Measurements from ENCODE around the gene SERPINE1.
A peak's percentile ranks its signal among the peaks of the same experiment; 100 is the strongest.
"Not testable (repeated sequence)": the region's sequence is repeated elsewhere in the genome, so short reads cannot be mapped to it uniquely, and the experiment has no call there.

Gene SERPINE1

DNA sequence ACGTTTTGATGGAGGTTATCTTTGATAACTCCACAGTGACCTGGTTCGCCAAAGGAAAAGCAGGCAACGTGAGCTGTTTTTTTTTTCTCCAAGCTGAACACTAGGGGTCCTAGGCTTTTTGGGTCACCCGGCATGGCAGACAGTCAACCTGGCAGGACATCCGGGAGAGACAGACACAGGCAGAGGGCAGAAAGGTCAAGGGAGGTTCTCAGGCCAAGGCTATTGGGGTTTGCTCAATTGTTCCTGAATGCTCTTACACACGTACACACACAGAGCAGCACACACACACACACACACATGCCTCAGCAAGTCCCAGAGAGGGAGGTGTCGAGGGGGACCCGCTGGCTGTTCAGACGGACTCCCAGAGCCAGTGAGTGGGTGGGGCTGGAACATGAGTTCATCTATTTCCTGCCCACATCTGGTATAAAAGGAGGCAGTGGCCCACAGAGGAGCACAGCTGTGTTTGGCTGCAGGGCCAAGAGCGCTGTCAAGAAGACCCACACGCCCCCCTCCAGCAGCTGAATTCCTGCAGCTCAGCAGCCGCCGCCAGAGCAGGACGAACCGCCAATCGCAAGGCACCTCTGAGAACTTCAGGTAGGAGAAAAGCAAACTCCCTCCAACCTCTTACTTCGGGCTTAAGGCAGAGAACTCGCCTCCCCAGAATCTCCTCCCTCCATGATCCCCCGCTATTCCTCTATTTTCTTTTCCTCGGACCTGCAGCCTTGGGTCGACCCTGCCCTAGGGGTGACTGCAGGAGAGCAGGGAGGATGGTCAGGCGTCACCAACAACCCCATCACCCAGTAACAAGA lies at the start of gene SERPINE1:
TSS of gene SERPINE1 (plus strand) at position 454 of the 809 bp plus-strand sequence. CDS start 1,290 bp downstream, outside the sequence.
- no peak for DNase-seq

DNA sequence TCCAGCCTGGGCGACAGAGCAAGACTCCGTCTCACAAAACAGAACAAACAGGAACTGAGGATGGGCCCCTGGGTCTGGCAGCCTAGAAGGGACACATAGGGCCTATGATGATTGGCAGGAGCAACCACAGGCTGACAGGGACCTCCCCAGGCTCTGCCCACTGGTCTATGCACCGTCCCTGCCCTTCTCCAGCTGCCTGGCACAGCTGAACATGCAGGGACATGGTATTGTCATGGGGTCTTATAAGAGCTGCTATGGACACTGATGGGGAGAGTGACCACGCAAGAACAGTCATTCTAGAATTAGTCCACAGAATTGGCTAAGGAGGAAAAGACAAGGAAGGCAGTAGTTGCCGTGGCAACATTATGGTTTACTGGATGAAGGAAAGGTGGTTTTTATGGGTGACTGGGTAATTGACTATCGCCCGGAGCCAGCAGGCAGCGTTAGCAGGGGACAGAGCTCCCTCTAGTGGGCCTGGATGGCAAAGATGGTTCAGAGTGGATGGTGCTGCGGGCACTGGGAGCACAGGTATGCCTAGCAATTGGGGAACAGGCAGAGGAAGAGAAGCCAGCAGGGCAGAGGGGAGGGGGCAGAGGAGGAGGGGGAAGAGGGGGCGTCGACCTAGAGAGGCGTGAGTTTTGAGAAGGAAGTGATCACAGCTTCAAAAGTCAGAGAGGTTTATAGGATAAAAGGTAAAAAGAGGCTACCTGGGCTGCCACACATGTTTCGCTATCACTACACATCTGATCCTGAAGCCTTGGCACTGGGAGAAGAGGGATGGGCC lies 49.4 kb upstream of the SERPINE1 start:
- peak; percentile 76 to 81 for DNase-seq

DNA sequence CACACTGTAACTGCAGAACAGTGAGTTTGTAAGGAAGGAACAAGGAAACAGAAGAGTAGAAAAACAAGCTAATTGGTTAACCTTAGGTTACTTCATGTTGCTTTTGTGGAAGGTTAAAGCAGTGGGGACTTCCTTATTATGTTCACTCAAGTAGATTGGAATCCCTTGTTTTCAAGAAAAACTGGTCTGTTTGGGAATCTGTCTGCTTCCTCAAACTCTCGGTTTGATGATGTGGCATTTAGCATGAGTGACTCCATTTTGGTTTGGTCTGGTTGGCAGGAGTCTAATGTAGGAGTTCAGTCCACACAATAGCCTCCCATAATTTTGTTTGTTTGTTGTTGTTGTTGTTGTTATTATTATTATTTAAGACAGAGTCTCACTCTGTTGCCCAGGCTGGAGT lies 45.5 kb upstream of the SERPINE1 start:
- DNase-seq: no peak

DNA sequence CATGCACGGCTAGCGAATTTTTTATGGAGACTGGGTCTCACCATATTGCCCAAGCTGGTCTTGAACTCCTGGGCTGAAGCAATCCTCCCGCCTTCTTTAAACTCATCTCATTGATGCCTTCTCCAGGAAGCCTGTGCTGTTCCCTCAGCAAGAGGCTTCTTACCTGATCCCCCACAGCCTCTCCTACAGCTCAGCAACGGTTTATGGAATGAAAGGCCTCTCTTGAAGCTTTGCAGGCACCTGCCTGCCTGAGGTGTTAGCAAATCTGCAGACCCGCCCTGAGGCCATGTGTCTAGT lies 42.1 kb upstream of the SERPINE1 start:
- DNase-seq: peak; percentile 69 to 83

DNA sequence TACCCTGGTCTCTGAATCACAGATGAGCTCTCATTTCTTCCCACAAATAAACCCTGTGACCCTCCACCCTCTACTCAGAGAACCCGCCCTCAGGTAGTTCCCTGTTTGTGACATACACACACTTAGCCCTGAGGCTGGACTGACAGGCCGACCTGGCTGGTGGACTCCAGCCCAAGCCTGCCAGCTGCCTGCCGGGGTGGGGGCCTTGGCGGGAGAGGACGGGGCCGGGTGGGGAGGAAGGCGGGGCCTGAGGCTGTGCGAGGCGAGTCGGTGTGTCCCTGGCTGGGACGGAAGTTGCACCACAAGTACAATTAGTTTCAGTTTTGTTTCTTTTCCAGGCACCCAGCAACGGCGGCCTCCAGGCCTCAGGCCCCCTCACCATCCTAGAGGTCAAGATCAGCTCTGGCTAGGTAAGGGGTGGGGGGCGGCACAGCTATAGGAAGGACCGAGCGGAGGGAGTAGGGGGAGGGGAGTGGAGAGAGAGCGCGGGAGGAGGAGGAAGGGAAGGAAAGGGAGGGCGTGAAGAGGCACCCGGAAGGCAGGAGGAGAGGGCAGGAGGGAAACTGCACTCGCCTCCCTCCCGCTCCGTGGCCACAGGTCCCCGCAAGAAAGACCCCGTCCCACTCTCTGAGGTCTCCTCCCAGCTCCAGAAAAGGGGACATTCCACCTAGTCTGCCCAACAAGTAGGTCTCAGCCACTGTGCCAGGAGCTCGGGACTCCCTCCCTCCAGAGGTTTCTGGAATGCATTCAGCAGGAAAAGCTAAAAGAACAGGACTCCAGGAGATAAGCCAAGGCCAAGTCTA lies 41.5 kb upstream of the SERPINE1 start, which contains the start of gene TRIM56:
TSS of gene TRIM56 (plus strand) at position 320 of the 803 bp plus-strand sequence. CDS start 1,832 bp downstream, outside the sequence.
- peak; percentile 70 to 83 for DNase-seq

DNA sequence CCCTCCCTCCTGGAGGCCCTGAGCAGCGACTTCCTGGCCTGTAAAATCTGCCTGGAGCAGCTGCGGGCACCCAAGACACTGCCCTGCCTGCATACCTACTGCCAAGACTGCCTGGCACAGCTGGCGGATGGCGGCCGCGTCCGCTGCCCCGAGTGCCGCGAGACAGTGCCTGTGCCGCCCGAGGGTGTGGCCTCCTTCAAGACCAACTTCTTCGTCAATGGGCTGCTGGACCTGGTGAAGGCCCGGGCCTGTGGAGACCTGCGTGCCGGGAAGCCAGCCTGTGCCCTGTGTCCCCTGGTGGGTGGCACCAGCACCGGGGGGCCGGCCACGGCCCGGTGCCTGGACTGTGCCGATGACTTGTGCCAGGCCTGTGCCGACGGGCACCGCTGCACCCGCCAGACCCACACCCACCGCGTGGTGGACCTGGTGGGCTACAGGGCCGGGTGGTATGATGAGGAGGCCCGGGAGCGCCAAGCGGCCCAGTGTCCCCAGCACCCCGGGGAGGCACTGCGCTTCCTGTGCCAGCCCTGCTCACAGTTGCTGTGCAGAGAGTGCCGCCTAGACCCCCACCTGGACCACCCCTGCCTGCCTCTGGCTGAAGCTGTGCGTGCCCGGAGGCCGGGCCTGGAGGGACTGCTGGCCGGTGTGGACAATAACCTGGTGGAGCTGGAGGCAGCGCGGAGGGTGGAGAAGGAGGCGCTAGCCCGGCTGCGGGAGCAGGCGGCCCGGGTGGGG lies 39.4 kb upstream of the SERPINE1 start:
- no peak for DNase-seq

DNA sequence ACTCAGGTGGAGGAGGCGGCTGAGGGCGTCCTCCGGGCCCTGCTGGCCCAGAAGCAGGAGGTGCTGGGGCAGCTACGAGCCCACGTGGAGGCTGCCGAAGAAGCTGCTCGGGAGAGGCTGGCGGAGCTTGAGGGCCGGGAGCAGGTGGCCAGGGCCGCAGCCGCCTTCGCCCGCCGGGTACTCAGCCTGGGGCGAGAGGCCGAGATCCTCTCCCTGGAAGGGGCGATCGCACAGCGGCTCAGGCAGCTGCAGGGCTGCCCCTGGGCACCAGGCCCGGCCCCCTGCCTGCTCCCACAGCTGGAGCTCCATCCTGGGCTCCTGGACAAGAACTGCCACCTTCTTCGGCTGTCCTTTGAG lies 38.9 kb upstream of the SERPINE1 start:
- DNase-seq: no peak

DNA sequence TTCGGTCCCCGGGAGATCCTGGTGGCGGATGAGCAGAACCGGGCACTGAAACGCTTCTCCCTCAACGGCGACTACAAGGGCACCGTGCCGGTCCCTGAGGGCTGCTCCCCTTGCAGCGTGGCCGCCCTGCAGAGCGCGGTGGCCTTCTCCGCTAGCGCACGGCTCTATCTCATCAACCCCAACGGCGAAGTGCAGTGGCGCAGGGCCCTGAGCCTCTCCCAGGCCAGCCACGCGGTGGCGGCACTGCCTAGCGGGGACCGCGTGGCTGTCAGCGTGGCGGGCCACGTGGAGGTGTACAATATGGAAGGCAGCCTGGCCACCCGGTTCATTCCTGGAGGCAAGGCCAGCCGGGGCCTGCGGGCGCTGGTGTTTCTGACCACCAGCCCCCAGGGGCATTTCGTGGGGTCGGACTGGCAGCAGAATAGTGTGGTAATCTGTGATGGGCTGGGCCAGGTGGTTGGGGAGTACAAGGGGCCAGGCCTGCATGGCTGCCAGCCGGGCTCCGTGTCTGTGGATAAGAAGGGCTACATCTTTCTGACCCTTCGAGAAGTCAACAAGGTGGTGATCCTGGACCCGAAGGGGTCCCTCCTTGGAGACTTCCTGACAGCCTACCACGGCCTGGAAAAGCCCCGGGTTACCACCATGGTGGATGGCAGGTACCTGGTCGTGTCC lies 37.9 kb upstream of the SERPINE1 start:
- DNase-seq: no peak

DNA sequence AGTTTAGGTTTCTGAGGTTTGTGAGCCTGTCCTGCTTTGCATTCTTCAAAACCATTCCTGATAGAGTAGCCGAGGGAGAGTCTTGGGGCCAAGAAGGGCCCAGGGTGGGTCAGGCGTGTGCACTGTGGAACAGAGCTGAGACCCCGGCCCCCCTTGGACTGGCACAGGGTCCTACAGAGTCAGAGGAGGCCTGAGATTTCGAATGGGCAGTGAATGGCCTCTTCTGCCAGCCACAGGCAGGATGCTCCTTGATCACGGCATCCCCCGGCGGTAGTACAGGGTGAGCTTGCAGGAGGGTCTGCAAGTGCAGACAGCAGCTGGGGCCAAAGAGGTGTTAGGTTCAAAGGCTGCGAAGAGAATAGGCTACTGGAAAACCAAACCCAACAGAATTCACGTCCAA lies 37.0 kb upstream of the SERPINE1 start:
- DNase-seq: no peak

DNA sequence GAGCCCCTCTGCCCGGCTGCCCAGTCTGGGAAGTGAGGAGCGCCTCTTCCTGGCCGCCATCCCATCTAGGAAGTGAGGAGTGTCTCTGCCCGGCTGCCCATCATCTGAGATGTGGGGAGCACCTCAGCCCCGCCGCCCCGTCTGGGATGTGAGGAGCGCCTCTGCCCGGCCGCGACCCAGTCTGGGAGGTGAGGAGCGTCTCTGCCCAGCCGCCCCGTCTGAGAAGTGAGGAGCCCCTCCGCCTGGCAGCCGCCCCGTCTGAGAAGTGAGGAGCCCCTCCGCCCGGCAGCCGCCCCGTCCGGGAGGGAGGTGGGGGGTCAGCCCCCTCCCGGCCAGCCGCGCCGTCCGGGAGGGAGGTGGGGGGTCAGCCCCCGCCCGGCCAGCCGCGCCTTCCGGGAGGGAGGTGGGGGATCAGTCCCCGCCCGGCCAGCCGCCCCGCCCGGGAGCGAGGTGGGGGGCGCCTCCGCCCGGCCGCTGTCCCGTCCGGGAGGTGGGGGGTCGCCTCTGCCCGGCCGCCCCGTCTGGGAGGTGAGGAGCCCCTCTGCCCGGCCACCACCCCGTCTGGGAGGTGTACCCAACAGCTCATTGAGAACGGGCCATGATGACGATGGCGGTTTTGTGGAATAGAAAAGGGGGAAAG lies 34.5 kb upstream of the SERPINE1 start:
- DNase-seq: not testable (repeated sequence)

DNA sequence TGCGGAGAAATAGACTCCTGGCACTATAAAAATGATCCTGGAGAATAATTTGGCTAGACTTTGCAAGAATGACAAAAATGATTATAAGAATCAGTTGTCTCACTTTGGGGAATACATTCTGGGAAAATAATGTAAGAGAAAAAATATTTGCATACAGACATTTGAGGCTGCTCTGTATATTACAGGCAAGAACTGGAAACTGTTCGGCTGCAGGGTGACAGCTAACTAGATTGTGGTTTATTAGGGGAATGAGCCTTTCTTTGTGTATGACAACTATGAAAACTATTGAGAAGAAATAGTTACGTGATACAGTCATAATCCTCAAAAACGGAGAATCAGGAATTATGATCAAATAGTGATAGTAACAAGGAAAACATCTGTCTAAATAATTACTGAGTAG lies 33.0 kb upstream of the SERPINE1 start:
- no peak for DNase-seq

DNA sequence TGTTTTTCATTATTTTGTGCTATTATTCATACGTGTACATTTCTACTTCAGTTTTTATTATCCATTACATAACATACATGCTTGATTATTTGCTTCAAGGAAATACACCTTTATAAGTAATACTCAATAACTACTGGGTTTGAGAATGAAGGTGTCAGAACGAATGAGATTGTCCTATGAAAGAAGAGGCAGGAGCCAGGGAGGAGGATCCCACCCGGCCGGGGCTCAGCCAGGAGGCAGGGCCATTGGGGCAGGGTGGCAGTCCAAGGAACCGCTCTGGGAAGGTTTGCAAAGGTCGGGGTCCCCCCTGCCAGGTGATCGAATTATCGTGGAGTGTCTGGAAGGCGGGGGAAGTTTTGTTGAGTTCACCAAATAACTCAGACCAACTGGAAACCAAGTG lies 32.5 kb upstream of the SERPINE1 start:
- no peak for DNase-seq

DNA sequence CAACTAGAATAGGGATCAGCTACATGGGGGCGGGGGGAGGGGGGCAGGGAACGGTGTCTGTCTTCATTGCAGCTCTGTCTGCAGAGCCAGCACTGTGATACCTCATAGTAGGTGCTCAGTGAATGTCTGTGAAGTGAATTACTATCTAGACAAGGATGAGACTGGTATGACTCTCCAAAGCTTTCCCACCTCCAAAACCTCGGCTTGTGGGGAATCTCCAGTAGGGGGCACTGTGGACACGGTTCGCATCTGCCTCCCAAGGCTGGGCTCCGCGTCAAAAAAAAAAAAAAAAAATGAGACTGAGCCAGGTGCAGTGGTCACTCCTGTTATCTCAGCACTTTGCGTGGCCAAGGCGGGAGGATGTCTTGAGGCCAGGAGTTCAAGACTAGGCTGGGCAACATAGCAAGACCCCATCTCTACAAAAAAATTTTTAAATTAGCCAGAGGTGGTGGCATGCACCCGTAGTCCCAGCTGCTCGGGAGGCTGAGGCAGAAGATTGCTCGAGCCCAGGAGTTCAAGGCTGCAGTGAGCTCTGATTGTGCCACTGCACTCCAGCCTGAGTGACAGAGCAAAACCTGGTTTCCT lies 32.0 kb upstream of the SERPINE1 start:
- DNase-seq: peak in 1 of 2 experiments; percentile 9

DNA sequence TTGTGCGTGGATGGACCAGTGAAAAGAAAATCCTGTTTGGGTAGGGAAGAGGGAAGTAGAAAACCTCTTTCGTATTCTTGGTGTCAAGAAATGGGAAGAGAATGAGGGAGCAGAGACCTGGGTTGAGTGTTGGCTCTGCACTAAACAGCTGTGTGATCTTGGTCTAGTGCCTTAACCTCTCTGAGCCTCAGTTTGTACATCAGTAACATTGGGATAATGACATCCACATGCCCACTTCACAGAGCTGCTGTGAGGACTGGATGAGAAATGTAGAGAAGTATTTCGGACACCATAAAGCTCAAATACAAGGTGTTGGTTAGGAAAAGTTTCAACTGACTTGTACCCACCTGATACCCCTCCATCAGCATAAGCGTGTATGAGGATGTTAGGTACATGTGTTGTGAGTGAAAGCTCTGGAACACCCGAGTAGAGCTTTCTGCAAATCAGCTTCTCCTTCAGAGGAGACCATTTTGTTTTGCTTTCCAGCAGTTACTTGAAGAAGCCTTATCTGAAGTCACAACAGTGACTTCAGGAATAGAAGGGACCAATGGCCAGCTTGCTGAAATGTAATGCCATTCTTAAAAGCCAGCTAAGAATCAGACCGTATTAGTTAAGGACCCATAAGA lies 30.5 kb upstream of the SERPINE1 start:
- no peak for DNase-seq

DNA sequence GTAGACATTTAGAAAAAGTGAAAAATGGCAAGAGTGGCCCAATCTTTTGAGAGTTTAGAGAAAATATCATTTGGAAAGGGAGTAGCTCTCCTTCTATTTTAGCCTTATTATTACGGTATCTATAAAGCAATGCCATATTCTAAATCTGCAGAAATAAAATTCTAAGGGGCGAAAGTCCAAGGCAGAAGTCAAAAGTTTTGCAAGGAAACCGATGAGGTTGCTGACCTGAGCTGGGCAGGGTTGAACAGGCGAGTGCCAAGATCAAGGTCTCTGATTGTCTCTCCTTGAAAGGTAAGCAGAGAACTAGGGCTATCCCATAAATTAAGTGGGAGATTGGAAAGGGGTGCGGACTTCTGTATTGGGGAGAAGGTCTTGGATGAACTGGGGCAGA lies 30.0 kb upstream of the SERPINE1 start:
- no peak for DNase-seq

DNA sequence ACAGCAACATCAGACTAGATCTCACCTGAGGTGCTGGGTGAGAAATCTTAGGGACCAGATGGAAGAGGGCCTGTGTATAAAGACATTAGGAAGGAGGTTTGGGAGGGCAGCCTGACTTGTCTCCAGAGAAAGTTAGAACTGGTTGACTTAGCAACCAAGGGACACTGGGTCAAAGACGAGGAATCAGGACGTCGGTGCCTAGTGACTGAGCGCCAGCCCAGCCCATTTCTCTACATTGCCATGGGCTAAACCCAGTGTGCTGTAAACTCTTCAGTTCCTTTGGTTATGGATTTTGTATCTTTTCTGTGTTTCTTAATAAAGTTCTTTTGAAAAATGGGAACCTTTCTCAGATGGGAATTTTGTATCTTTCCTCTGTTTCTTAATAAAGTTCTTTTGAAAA lies 29.3 kb upstream of the SERPINE1 start:
- no peak for DNase-seq

DNA sequence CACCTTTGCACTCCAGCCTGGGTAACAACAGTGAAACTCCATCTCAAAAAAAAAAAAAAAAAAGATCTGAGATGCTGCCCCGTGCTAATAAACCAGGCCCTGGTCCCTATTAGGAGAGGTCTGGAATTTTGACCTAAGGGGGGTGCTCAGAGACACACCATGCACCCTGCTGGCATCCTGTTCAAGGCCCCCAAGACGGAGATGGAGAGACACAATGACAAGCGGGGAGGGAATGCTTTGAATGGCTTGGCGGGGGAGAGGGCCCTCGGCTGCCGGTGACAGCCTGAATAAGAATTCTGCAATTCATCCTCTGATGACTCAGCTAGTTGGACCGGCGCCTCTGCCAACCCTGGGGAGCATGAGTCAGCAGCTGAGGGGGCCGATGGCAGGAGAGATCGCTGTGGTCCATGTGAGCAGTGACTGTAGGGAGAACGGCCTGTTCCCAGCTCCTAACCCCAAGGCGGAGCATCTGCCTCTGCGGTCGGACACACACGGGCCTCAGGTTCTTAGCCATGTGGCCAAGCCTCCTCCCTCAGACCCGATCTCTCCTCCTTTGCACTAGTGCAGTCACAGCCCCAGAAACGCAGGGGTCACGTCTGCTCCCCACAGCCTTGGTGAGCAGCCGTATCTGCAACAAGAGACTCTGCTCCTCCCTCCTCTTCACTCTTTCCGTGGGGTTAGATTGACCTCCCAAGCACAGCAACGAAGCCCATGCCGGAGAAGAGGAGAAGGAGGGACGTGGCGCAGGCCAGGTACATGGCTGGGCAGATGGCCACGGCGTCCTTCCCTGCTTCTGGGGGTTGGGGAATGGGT lies 26.7 kb upstream of the SERPINE1 start:
- DNase-seq: no peak

DNA sequence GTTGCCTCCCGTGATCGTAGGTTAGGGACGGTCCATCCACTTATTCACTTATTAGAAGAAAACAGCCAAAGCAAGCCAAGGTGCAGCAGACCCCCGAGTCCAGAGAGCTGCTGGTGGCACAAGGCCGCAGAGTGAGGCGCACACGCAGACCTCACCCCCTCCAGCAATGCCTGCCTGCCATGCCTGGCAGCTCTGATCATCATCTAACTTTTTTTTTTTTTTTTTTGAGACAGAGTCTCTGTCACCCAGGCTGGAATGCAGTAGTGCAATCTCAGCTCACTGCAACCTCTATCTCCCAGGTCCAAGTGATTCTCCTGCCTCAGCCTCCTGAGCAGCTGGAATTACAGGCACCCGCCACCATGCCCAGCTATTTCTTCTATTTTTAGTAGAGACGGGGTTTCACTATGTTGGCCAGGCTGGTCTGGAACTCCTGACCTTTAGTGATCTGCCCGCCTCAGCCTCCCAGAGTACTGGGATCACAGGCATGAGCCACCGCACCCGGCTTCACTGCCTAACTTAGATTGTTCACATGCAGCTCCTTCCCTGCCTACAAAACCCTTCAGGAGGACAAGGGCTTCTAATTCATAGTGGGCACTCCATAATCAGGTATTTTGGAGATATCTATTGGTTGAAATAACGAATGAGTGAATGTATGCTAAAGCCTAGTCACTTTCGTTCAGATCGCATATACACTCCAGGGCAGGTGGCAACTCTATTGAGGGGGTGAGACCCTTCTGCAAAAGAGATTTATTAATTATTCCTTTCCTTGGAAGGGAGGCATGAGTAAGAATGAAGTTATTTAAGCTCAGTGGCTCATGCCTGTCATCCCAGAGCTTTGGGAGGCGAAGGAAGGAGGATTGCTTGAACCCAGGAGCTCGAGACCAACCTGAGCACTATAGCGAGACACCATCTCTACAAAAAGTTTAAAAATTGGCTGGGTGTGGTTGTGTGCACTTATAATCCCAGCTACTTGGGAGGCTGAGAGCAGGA lies 25.8 kb upstream of the SERPINE1 start:
- DNase-seq: no peak

DNA sequence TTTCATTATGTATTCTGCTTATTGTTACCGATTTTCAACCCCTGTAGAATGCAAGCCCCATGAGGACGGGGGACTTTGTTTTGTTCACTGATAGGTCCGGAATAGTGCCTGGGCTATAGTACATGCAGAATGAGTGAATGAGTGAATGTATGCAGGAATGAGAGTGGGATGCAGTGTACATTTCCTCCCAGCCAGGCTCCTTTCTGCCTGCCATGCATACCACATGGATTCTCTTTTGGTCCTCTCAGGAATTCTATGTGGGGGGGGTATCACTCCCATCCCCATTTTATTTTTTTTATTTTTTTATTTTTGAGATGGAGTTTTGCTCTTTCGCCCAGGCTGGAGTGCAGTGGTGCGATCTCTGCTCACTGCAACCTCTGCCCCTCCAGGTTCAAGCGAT lies 24.9 kb upstream of the SERPINE1 start:
- no peak for DNase-seq
